HT-29 (cell line): ENCODE data around the gene ZDHHC13. TPM values are rescaled to one million over a fixed set of nuclear protein-coding genes. Genes with fewer than 3 reads are reported as not detected.
"Not testable (repeated sequence)": the region's sequence is repeated elsewhere in the genome, so short reads cannot be mapped to it uniquely, and the experiment has no call there.

Experiments
- DNase-seq: peaks from one replicate; pipeline ENCODE4 v3.0.0-alpha.2; 2015; ENCODE audit warnings: low spot score
- total RNA-seq: library from RNA; depleted of rRNA; stranded (reverse); fragments of >200 nt; shearing (Covaris generic); gene quantifications from 2 replicates; pipeline ENCODE4 v1.2.3, GENCODE V29; 2014

Gene ZDHHC13
- total RNA-seq, 1 experiment from 2014 or later, result 16.1 TPM

GRCh38 chr11:19100885-19101284, 16.1 kb upstream of the ZDHHC13 start:
- DNase-seq, result no peak

GRCh38 chr11:19101796-19102520, 15.0 kb upstream of the ZDHHC13 start:
- peak; percentile 78 for DNase-seq

- DNase-seq, result no peak
Observed at GRCh38 chr11:19102521-19102900, 14.5 kb upstream of the ZDHHC13 start.

- DNase-seq, result no peak
Observed at GRCh38 chr11:19105011-19105410, 12.0 kb upstream of the ZDHHC13 start.

- no peak for DNase-seq
Observed at GRCh38 chr11:19107125-19107524, 9.8 kb upstream of the ZDHHC13 start.

- peak; percentile 31 for DNase-seq
Observed at GRCh38 chr11:19110295-19110694, 6.7 kb upstream of the ZDHHC13 start.

GRCh38 chr11:19111809-19112208, 5.2 kb upstream of the ZDHHC13 start:
- no peak for DNase-seq

- DNase-seq, result no peak
Observed at GRCh38 chr11:19116276-19116970, 545 bp upstream of the ZDHHC13 start.

GRCh38 chr11:19117760-19118097, 761 bp downstream of the ZDHHC13 start:
- no peak for DNase-seq

- DNase-seq, result no peak
Observed at GRCh38 chr11:19121646-19122045, 4.7 kb downstream of the ZDHHC13 start.

- no peak for DNase-seq
Observed at GRCh38 chr11:19122960-19123615, 6.1 kb downstream of the ZDHHC13 start.

GRCh38 chr11:19126562-19127325, 9.8 kb downstream of the ZDHHC13 start:
- not testable (repeated sequence) for DNase-seq

- no peak for DNase-seq
Observed at GRCh38 chr11:19134004-19134403, 17.0 kb downstream of the ZDHHC13 start.

GRCh38 chr11:19136884-19137283, 19.9 kb downstream of the ZDHHC13 start:
- not testable (repeated sequence) for DNase-seq

- no peak for DNase-seq
Observed at GRCh38 chr11:19145319-19145718, 28.4 kb downstream of the ZDHHC13 start.

- DNase-seq, result no peak
Observed at GRCh38 chr11:19156892-19157291, 39.9 kb downstream of the ZDHHC13 start.

- DNase-seq, result no peak
Observed at GRCh38 chr11:19160847-19161246, 43.9 kb downstream of the ZDHHC13 start.

- DNase-seq, result no peak
Observed at GRCh38 chr11:19161651-19162050, 44.7 kb downstream of the ZDHHC13 start.

GRCh38 chr11:19162951-19163505, 46.1 kb downstream of the ZDHHC13 start:
- peak; percentile 6 for DNase-seq

- DNase-seq, result no peak
Observed at GRCh38 chr11:19163617-19164016, 46.6 kb downstream of the ZDHHC13 start.

GRCh38 chr11:19164230-19164855, 47.4 kb downstream of the ZDHHC13 start:
- DNase-seq, result no peak
